Astrocyte (in vitro differentiated cells and primary cell): ENCODE data around the gene HDGFL3. TPM values are rescaled to one million over a fixed set of nuclear protein-coding genes. Genes with fewer than 3 reads are reported as not detected.
A peak's percentile ranks its signal among the peaks of the same experiment; 100 is the strongest.
"Not testable (repeated sequence)": the region's sequence is repeated elsewhere in the genome, so short reads cannot be mapped to it uniquely, and the experiment has no call there.

Experiments used
- DNase-seq: peaks from one replicate; pipeline ENCODE4 v3.0.0-alpha.2; 2010; ENCODE audit warnings: low read depth
- FAIRE-seq: peaks from 2 replicates; lab custom pipeline; 2011; peaks lifted over from hg19 to GRCh38; lab: Jason Lieb, UNC
- H2AFZ ChIP-seq: 2 replicates; pipeline ENCODE4 v1.6.0; 2012; ENCODE audit warnings: low read depth, low read length, inconsistent platforms
- H3K27ac ChIP-seq: 2 replicates; pipeline ENCODE4 v1.5.1; 2011; ENCODE audit warnings: low read depth, low read length, inconsistent platforms
- H3K27me3 ChIP-seq: 2 replicates; pipeline ENCODE4 v1.6.0; 2011; ENCODE audit warnings: low read length, inconsistent platforms; ENCODE audit not compliant: insufficient read depth
- H3K36me3 ChIP-seq: 2 replicates; pipeline ENCODE4 v1.5.1; 2011; ENCODE audit warnings: low read length, inconsistent platforms; ENCODE audit not compliant: insufficient read depth
- H3K4me1 ChIP-seq: 2 replicates; pipeline ENCODE4 v1.5.1; 2011; ENCODE audit warnings: low read length, inconsistent platforms; ENCODE audit not compliant: insufficient read depth
- H3K4me2 ChIP-seq: 2 replicates; pipeline ENCODE4 v1.6.0; 2012; ENCODE audit warnings: low read length, inconsistent platforms
- H3K4me3 ChIP-seq: 2 replicates; pipeline ENCODE4 v1.5.1; 2011; ENCODE audit warnings: low read depth, mild to moderate bottlenecking, low read length, inconsistent platforms; ENCODE audit not compliant: insufficient read depth
- H3K79me2 ChIP-seq: 2 replicates; pipeline ENCODE4 v1.6.0; 2012; ENCODE audit warnings: mild to moderate bottlenecking, low read length, inconsistent platforms; ENCODE audit not compliant: insufficient read depth
- H3K9ac ChIP-seq: 2 replicates; pipeline ENCODE4 v1.6.0; 2012; ENCODE audit warnings: mild to moderate bottlenecking, low read length, inconsistent platforms
- H3K9me3 ChIP-seq: 2 replicates; pipeline ENCODE4 v1.5.1; 2012; ENCODE audit warnings: low read depth, mild to moderate bottlenecking, low read length, inconsistent platforms; ENCODE audit not compliant: insufficient read depth
- H4K20me1 ChIP-seq: 2 replicates; pipeline ENCODE4 v1.6.0; 2012; ENCODE audit warnings: low read length, inconsistent platforms; ENCODE audit not compliant: insufficient read depth
- H3K27ac Mint-ChIP-seq: one replicate; pipeline ENCODE4 v1.8.0; 2021; ENCODE audit warnings: mild to moderate bottlenecking, mixed read lengths; ENCODE audit not compliant: unreplicated experiment
- H3K27me3 Mint-ChIP-seq: one replicate; pipeline ENCODE4 v1.8.0; 2021; ENCODE audit warnings: low read depth, mixed read lengths; ENCODE audit not compliant: unreplicated experiment
- H3K36me3 Mint-ChIP-seq: one replicate; pipeline ENCODE4 v1.8.0; 2021; ENCODE audit warnings: low read depth, mixed read lengths; ENCODE audit not compliant: unreplicated experiment
- H3K4me1 Mint-ChIP-seq: one replicate; pipeline ENCODE4 v1.8.0; 2021; ENCODE audit warnings: low read depth, mixed read lengths; ENCODE audit not compliant: unreplicated experiment
- H3K4me3 Mint-ChIP-seq: one replicate; pipeline ENCODE4 v1.8.0; 2021; ENCODE audit warnings: mild to moderate bottlenecking, moderate library complexity, mixed read lengths; ENCODE audit not compliant: unreplicated experiment
- H3K9me3 Mint-ChIP-seq: one replicate; pipeline ENCODE4 v1.8.0; 2021; ENCODE audit warnings: mild to moderate bottlenecking, mixed read lengths; ENCODE audit not compliant: unreplicated experiment
- CTCF ChIP-seq: IDR thresholded peaks from 2 replicates; pipeline ENCODE4 v1.5.1; 2011; ENCODE audit warnings: low read depth, mild to moderate bottlenecking, inconsistent platforms, low read length, moderate library complexity; ENCODE audit not compliant: insufficient read depth
- EZH2 ChIP-seq: IDR thresholded peaks from 2 replicates; pipeline ENCODE4 v1.6.1; 2012; ENCODE audit warnings: mild to moderate bottlenecking, low read length, inconsistent platforms; ENCODE audit not compliant: insufficient read depth
- total RNA-seq: library from RNA; stranded (reverse); gene quantifications from 2 replicates; pipeline ENCODE4 v1.2.1, GENCODE V29; 2021

The HDGFL3 gene
- total RNA-seq, 1 donor from 2014 or later, result 91.9 TPM

DNA sequence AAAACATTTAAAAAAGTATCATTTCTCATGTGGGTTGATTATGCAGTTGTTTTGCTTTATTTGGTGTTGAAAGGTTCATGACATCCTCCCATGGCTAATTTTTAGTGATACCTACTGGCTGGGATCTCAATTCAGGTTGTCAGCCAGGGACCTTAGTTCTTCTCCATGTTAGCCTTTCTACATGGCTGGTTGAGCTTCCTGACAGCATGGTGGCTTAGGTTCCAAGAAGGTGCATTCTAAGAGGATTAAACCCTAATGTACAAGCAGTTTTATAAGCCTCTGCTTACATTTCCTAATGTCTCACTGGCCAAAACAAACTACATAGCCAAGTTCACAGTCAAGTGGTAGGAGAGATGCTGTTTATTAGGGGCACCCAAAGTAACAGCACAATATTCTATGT lies 109.5 kb downstream of the HDGFL3 start:
- no peaks in the 10 kb centered on the region for H3K4me1 ChIP-seq
- H3K27ac ChIP-seq, result no peak overlapping the region
- no peak overlapping the region for H3K9ac ChIP-seq
- Mint-ChIP-seq H3K4me3 (no peak overlapping the region), H3K9me3 (peaks cover 12% of the 10 kb centered on the region), H3K27me3 (peaks cover 14% of the 10 kb centered on the region), H3K36me3 (peaks cover 8% of the 10 kb centered on the region), H3K4me1 (no peaks in the 10 kb centered on the region), H3K27ac (no peak overlapping the region)
- FAIRE-seq (no peak), DNase-seq (no peak)
- H4K20me1 ChIP-seq, result no peaks in the 10 kb centered on the region
- H3K4me2 ChIP-seq, result no peak overlapping the region
- H3K27me3 ChIP-seq, result peaks cover 17% of the 10 kb centered on the region
- no peaks in the 10 kb centered on the region for H3K9me3 ChIP-seq
- no peaks in the 10 kb centered on the region for H3K79me2 ChIP-seq
- H3K4me3 ChIP-seq, result no peak overlapping the region
- no peaks in the 10 kb centered on the region for H3K36me3 ChIP-seq
- H2AFZ ChIP-seq, result no peak overlapping the region
- TF ChIP-seq EZH2, result no peak
- TF ChIP-seq CTCF, result no peak

GRCh38 chr15:83094583-83094982 lies 113.0 kb downstream of the HDGFL3 start:
- Mint-ChIP-seq H3K9me3 (peaks cover 9% of the 10 kb centered on the region), H3K36me3 (peaks cover 8% of the 10 kb centered on the region), H3K27ac (no peak overlapping the region), H3K27me3 (peaks cover 5% of the 10 kb centered on the region), H3K4me1 (peaks cover 6% of the 10 kb centered on the region), H3K4me3 (no peak overlapping the region)
- no peak overlapping the region for H3K4me2 ChIP-seq
- H3K27me3 ChIP-seq, result peaks cover 8% of the 10 kb centered on the region
- no peak overlapping the region for H3K4me3 ChIP-seq
- no peak for DNase-seq
- H3K27ac ChIP-seq, result no peak overlapping the region
- H3K36me3 ChIP-seq, result no peaks in the 10 kb centered on the region
- H3K79me2 ChIP-seq, result no peaks in the 10 kb centered on the region
- no peak for TF ChIP-seq CTCF
- no peak for TF ChIP-seq EZH2
- H3K9ac ChIP-seq, result no peak overlapping the region
- no peaks in the 10 kb centered on the region for H3K9me3 ChIP-seq
- H4K20me1 ChIP-seq, result no peaks in the 10 kb centered on the region
- no peak for FAIRE-seq
- H3K4me1 ChIP-seq, result peaks cover 4% of the 10 kb centered on the region
- H2AFZ ChIP-seq, result no peak overlapping the region

DNA sequence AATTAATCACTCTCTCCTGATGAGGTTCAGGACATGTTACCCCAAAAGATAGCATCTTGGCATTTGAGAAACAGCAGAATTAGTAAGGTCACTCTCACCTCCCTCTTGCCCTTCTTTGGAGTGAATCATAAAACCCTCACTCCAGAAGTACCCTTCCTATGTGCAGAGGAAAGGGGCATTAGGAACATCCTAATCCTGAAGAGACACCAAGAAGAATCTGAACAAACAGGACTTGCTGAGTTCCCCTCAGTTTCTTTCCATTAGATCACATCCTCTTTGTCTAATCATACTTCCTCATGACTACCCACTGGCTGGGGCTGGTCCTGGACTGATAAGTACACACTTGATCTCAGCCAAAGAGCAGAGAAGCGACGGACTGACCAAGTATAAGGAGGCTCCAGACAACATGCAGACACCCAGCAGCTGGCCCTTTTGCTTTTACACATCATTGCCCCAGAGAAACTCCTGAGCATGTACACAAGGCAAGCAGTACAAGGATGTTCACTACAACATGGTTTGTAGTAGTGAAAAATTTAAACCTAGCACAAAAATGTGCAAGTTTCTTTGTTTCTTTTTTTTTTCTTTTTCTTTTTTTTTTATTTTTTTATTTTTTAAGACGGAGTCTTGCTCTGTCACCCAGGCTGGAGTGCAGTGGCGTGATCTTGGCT lies 115.2 kb downstream of the HDGFL3 start:
- Mint-ChIP-seq H3K4me3 (no peak overlapping the region), H3K27ac (peak overlapping the region; percentile 13), H3K27me3 (peaks cover 2% of the 10 kb centered on the region), H3K4me1 (peaks cover 6% of the 10 kb centered on the region), H3K36me3 (peaks cover 1% of the 10 kb centered on the region), H3K9me3 (peaks cover 2% of the 10 kb centered on the region)
- Histone ChIP-seq H3K4me2 (peak overlapping the region; percentile 12), H2AFZ (peak overlapping the region; percentile 37), H3K9me3 (no peaks in the 10 kb centered on the region), H3K4me3 (no peak overlapping the region), H3K27ac (no peak overlapping the region), H3K36me3 (no peaks in the 10 kb centered on the region), H3K79me2 (no peaks in the 10 kb centered on the region), H3K9ac (no peak overlapping the region), H3K27me3 (no peaks in the 10 kb centered on the region), H4K20me1 (no peaks in the 10 kb centered on the region), H3K4me1 (peaks cover 4% of the 10 kb centered on the region)
- DNase-seq (peak; percentile 50), FAIRE-seq (no peak)
- TF ChIP-seq CTCF (no peak), EZH2 (no peak)

DNA sequence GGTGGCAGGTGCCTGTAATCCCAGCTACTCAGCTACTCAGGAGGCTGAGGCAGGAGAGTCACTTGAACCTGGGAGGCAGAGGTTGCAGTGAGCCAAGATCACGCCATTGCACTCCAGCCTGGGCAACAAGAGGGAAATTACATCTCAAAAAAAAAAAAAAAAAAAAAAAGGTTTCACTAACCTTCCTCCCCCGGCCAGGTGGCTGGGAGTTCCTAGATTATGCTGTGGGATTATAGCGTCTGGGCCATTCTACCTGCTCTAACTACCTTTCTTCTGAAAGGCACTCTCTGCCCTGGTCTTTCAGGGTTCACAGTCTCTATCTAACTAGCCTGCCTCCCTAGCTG lies 115.7 kb downstream of the HDGFL3 start:
- not testable (repeated sequence) for H3K79me2 ChIP-seq, H2AFZ ChIP-seq, H3K9me3 Mint-ChIP-seq, H3K27me3 ChIP-seq, H3K27ac ChIP-seq, DNase-seq, H3K4me1 Mint-ChIP-seq, H3K36me3 Mint-ChIP-seq, H4K20me1 ChIP-seq, H3K4me3 ChIP-seq, H3K36me3 ChIP-seq, H3K4me3 Mint-ChIP-seq, H3K4me1 ChIP-seq, H3K9me3 ChIP-seq, H3K27me3 Mint-ChIP-seq, FAIRE-seq, H3K9ac ChIP-seq
- peak overlapping the region; percentile 13 for H3K27ac Mint-ChIP-seq
- H3K4me2 ChIP-seq, result peak overlapping the region; percentile 12
